HEK293T (cell line): ENCODE results near the gene CAMK2B.

Source experiments
- CTCF ChIA-PET: fragments of 350-600 bp; formaldehyde crosslinking; extraction: SDS; loops from one replicate; lab custom pipeline; 2021; ENCODE audit warnings: antibody characterized with exemption, inconsistent platforms; lab: Yijun Ruan, JAX
- POLR2A ChIA-PET: fragments of 350-600 bp; formaldehyde crosslinking; extraction: SDS; loops from one replicate; lab custom pipeline; 2020; ENCODE audit warnings: antibody characterized with exemption, inconsistent platforms; lab: Yijun Ruan, JAX
- DNase-seq: peaks from one replicate; pipeline ENCODE4 v3.0.0; 2012; ENCODE audit warnings: mixed read lengths; ENCODE audit errors: extremely low spot score
- ARNT ChIP-seq: fragments of 450-650 bp; IDR thresholded peaks from 2 replicates; pipeline ENCODE4 v1.6.1; 2017; ENCODE audit warnings: mild to moderate bottlenecking
- BHLHE40 ChIP-seq: fragments of 450-650 bp; IDR thresholded peaks from 2 replicates; pipeline ENCODE4 v1.6.1; 2016; ENCODE audit warnings: mild to moderate bottlenecking, moderate library complexity, borderline replicate concordance
- CTBP1 ChIP-seq: fragments of 450-650 bp; IDR thresholded peaks from 2 replicates; pipeline ENCODE4 v1.6.1; 2016; ENCODE audit warnings: borderline replicate concordance
- ELF4 ChIP-seq: fragments of 450-650 bp; IDR thresholded peaks from 2 replicates; pipeline ENCODE4 v1.6.1; 2017; ENCODE audit warnings: antibody characterized with exemption
- FOXA1 ChIP-seq: fragments of 450-650 bp; IDR thresholded peaks from 2 replicates; pipeline ENCODE4 v1.6.1; 2016; ENCODE audit warnings: mild to moderate bottlenecking
- FOXK2 ChIP-seq: fragments of 450-650 bp; IDR thresholded peaks from 2 replicates; pipeline ENCODE4 v1.6.1; 2016; ENCODE audit warnings: mild to moderate bottlenecking
- FOXM1 ChIP-seq: fragments of 450-650 bp; IDR thresholded peaks from 2 replicates; pipeline ENCODE4 v1.6.1; 2017; ENCODE audit warnings: mild to moderate bottlenecking, borderline replicate concordance
- HDGF ChIP-seq: fragments of 450-650 bp; IDR thresholded peaks from 2 replicates; pipeline ENCODE4 v1.6.1; 2017; ENCODE audit warnings: antibody characterized with exemption, borderline replicate concordance
- L3MBTL2 ChIP-seq: fragments of 450-650 bp; conservative IDR thresholded peaks from 2 replicates; pipeline ENCODE4 v1.6.1; 2016; ENCODE audit warnings: mild to moderate bottlenecking
- LEF1 ChIP-seq: fragments of 450-650 bp; IDR thresholded peaks from 2 replicates; pipeline ENCODE4 v1.6.1; 2017; ENCODE audit warnings: mild to moderate bottlenecking, borderline replicate concordance
- NFRKB ChIP-seq: fragments of 450-650 bp; IDR thresholded peaks from 2 replicates; pipeline ENCODE4 v1.6.1; 2016; ENCODE audit warnings: mild to moderate bottlenecking, moderate library complexity
- PKNOX1 ChIP-seq: fragments of 450-650 bp; IDR thresholded peaks from 2 replicates; pipeline ENCODE4 v1.6.1; 2016
- SP1 ChIP-seq: fragments of 450-650 bp; IDR thresholded peaks from 2 replicates; pipeline ENCODE4 v1.6.1; 2017
- SUZ12 ChIP-seq: fragments of 450-650 bp; IDR thresholded peaks from 2 replicates; pipeline ENCODE4 v1.6.1; 2016; ENCODE audit warnings: mild to moderate bottlenecking
- TARDBP ChIP-seq: fragments of 450-650 bp; IDR thresholded peaks from 2 replicates; pipeline ENCODE4 v1.6.1; 2016
- ZNF384 ChIP-seq: fragments of 450-650 bp; IDR thresholded peaks from 2 replicates; pipeline ENCODE4 v1.6.1; 2016

CAMK2B gene

DNA sequence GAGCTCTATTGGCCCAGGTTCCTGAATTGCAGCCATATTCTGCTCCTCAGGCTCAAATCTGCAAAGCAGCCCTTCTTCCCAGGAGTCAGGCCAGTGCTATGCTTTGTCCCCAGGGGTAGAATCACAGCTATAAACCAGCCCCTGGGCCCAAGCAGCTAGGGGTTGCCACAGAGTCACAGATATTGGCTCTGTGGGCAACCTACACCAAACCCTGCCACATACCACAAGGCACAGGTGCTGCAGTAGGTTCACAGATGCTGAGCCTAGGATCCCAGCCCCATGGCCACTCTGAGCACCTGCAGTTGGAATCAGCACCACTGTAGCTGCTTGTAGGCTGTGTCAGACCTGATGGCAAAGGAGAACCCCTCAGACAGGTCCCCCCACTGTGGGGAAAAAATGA, 43.1 kb upstream of the CAMK2B start:
- TF ChIP-seq BHLHE40 (no peak), PKNOX1 (no peak), FOXA1 (no peak), SUZ12 (no peak), ELF4 (no peak), NFRKB (no peak), ARNT (no peak), ZNF384 (no peak), FOXM1 (no peak), FOXK2 (no peak), HDGF (no peak), TARDBP (no peak), SP1 (no peak), LEF1 (no peak), CTBP1 (no peak), L3MBTL2 (no peak)
- DNase-seq: no peak
- CTCF ChIA-PET: interaction anchor here (0.6 kb wide), 1 partner anchor 427 kb away, joined by 4 read pairs; no protein-coding TSS in a partner anchor
- POLR2A ChIA-PET: interaction anchor here (0.6 kb wide), 1 partner anchor 36 kb away, joined by 3 read pairs; no protein-coding TSS in a partner anchor

- TF ChIP-seq FOXM1 (no peak), FOXK2 (no peak), FOXA1 (no peak), SUZ12 (no peak), ELF4 (no peak)
- ChIA-PET CTCF (interaction anchor here (0.5 kb wide), 1 partner anchor 539 kb away, joined by 8 read pairs; no protein-coding TSS in a partner anchor), POLR2A (interaction anchor here (0.6 kb wide), 1 partner anchor 37 kb away, joined by 3 read pairs; no protein-coding TSS in a partner anchor)
- DNase-seq: no peak
These were observed 42.2 kb upstream of the CAMK2B start for GRCh38 chr7:44367475-44368043.

DNA sequence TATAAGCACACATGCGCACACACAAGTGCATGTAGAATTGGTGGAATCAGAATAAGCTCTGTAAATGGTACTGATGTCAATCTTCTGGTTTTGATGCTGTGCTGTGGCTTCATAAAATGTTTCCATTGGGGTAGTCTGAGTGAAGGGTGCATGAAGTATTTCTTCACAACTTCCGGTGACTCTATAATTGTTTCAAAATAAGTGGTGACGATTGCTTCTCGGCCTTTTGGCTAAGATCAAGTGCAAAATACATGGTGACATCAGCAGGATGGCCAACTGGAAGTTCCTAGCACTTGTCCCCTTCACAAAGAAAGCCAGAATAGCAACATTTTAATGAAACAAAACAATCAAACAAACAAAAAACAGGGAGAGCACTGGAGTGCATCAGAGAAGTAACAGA, 41.6 kb upstream of the CAMK2B start:
- ChIA-PET CTCF (interaction anchor here (0.5 kb wide), 1 partner anchor 539 kb away, joined by 8 read pairs; no protein-coding TSS in a partner anchor), POLR2A (no interaction called here)
- TF ChIP-seq SP1: no peak
- no peak for TF ChIP-seq HDGF
- no peak for TF ChIP-seq FOXK2
- no peak for TF ChIP-seq PKNOX1
- no peak for TF ChIP-seq BHLHE40
- no peak for TF ChIP-seq LEF1
- no peak for TF ChIP-seq ELF4
- no peak for TF ChIP-seq SUZ12
- TF ChIP-seq ZNF384: no peak
- no peak for TF ChIP-seq FOXM1
- TF ChIP-seq L3MBTL2: no peak
- no peak for TF ChIP-seq NFRKB
- DNase-seq: no peak

DNA sequence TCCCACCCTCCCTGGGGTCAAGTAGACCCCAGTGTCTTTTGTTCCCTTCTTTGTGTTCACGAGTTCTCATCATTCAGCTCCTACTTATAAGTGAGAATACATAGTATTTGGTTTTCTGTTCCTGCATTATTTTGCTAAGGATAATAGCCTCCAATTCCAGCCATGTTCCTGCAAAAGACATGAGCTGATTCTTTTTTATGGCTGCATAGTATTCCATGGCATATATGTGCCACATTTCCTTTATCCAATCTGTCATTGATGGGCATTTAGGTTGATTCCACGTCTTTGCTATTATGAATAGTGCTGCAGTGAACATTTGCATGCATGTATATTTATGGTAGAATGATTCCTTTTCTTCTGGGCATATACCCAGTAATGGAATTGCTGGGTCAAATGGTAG, 28.3 kb upstream of the CAMK2B start:
- ChIA-PET POLR2A (no interaction called here), CTCF (no interaction called here)
- TF ChIP-seq PKNOX1: no peak
- no peak for TF ChIP-seq FOXK2
- TF ChIP-seq LEF1: no peak
- TF ChIP-seq NFRKB: no peak
- no peak for TF ChIP-seq FOXA1
- no peak for TF ChIP-seq ZNF384
- no peak for TF ChIP-seq HDGF
- TF ChIP-seq ARNT: no peak
- TF ChIP-seq BHLHE40: no peak
- no peak for TF ChIP-seq SUZ12
- no peak for TF ChIP-seq CTBP1
- DNase-seq: no peak

- DNase-seq: peak; percentile 18
- POLR2A ChIA-PET: no interaction called here
- CTCF ChIA-PET: interaction anchor here (0.6 kb wide), 2 partner anchors 201 to 327 kb away, joined by 3 to 4 read pairs; no protein-coding TSS in a partner anchor
- TF ChIP-seq FOXK2 (no peak), PKNOX1 (no peak), ELF4 (no peak), TARDBP (no peak), CTBP1 (no peak), HDGF (no peak), LEF1 (no peak), FOXA1 (no peak), ARNT (no peak), SP1 (no peak), ZNF384 (no peak), NFRKB (no peak), L3MBTL2 (no peak), FOXM1 (no peak), BHLHE40 (no peak), SUZ12 (no peak)
These were observed 23.7 kb upstream of the CAMK2B start for GRCh38 chr7:44348851-44349781.
